Lower leg skin (tissue), 3 donors: ENCODE measurements around the gene DROSHA.

Experiments
- CTCF ChIP-seq, 3 donors: fragments of 450-650 bp; IDR thresholded peaks; one replicate each; pipeline ENCODE4 v1.5.1; 2016; ENCODE audit warnings: antibody characterized with exemption in 3 of 3, mild to moderate bottlenecking in 3 of 3, moderate library complexity in 2 of 3
- POLR2A ChIP-seq, 2 donors: fragments of 450-650 bp; IDR thresholded peaks; one replicate each; pipeline ENCODE4 v1.6.1; 2016 to 2017; ENCODE audit warnings: antibody characterized with exemption in 2 of 2, mild to moderate bottlenecking in 1 of 2, moderate library complexity in 1 of 2

- TF ChIP-seq POLR2A (IDR thresholded peaks at IDR 0.05) (no peak), CTCF (IDR thresholded peaks at IDR 0.05) (no peak)
These were observed 139.8 kb downstream of the DROSHA start for GRCh38 chr5:31392061-31392460.
